ENCODE data around the gene KCNQ1OT1.

KCNQ1OT1 gene

GRCh38 chr11:2691355-2691761 lies 8.4 kb downstream of the KCNQ1OT1 start (continued):
- TF ChIP-seq OSR1 (CRISPR knock-in tag; IDR thresholded peaks at IDR 0.05), result no peak
- TF ChIP-seq CSDC2 (CRISPR knock-in tag; IDR thresholded peaks at IDR 0.05), result no peak
- TF ChIP-seq SNAI2 (CRISPR knock-in tag; IDR thresholded peaks at IDR 0.05), result no peak
- no peak for TF ChIP-seq TOX (CRISPR knock-in tag; IDR thresholded peaks at IDR 0.05; ENCODE audit: borderline replicate concordance)
- TF ChIP-seq ISL1 (CRISPR knock-in tag; IDR thresholded peaks at IDR 0.05), result no peak
- no peak for TF ChIP-seq ESRRG (CRISPR knock-in tag; IDR thresholded peaks at IDR 0.05)
- no peak for TF ChIP-seq RARB (CRISPR knock-in tag; IDR thresholded peaks at IDR 0.05)
- TF ChIP-seq ZFP30 (CRISPR knock-in tag; IDR thresholded peaks at IDR 0.05), result no peak

GRCh38 chr11:2690596-2691354 lies 9.0 kb downstream of the KCNQ1OT1 start:
- ATAC-seq, result no peak
- TF ChIP-seq TSHZ2 (CRISPR knock-in tag; IDR thresholded peaks at IDR 0.05) (no peak), CSDC2 (CRISPR knock-in tag; IDR thresholded peaks at IDR 0.05) (no peak), GLIS3 (CRISPR knock-in tag; IDR thresholded peaks at IDR 0.05) (no peak), ZC3H10 (CRISPR knock-in tag; IDR thresholded peaks at IDR 0.05) (no peak), ESRRG (CRISPR knock-in tag; IDR thresholded peaks at IDR 0.05) (no peak), ZNF8 (CRISPR knock-in tag; IDR thresholded peaks at IDR 0.05) (no peak), ZFP3 (CRISPR knock-in tag; IDR thresholded peaks at IDR 0.05) (no peak), OSR1 (CRISPR knock-in tag; IDR thresholded peaks at IDR 0.05) (no peak), TCF4 (CRISPR knock-in tag; IDR thresholded peaks at IDR 0.05; ENCODE audit: borderline replicate concordance) (no peak), TOX (CRISPR knock-in tag; IDR thresholded peaks at IDR 0.05; ENCODE audit: borderline replicate concordance) (no peak), ARNTL (CRISPR knock-in tag; IDR thresholded peaks at IDR 0.05; ENCODE audit: borderline replicate concordance, low read depth) (no peak), POU6F1 (CRISPR knock-in tag; IDR thresholded peaks at IDR 0.05; ENCODE audit: borderline replicate concordance, low read depth) (no peak), ZNF565 (CRISPR knock-in tag; conservative IDR thresholded peaks at IDR 0.05; ENCODE audit: low read depth) (no peak), PATZ1 (CRISPR knock-in tag; IDR thresholded peaks at IDR 0.05; ENCODE audit: borderline replicate concordance) (no peak)

DNA sequence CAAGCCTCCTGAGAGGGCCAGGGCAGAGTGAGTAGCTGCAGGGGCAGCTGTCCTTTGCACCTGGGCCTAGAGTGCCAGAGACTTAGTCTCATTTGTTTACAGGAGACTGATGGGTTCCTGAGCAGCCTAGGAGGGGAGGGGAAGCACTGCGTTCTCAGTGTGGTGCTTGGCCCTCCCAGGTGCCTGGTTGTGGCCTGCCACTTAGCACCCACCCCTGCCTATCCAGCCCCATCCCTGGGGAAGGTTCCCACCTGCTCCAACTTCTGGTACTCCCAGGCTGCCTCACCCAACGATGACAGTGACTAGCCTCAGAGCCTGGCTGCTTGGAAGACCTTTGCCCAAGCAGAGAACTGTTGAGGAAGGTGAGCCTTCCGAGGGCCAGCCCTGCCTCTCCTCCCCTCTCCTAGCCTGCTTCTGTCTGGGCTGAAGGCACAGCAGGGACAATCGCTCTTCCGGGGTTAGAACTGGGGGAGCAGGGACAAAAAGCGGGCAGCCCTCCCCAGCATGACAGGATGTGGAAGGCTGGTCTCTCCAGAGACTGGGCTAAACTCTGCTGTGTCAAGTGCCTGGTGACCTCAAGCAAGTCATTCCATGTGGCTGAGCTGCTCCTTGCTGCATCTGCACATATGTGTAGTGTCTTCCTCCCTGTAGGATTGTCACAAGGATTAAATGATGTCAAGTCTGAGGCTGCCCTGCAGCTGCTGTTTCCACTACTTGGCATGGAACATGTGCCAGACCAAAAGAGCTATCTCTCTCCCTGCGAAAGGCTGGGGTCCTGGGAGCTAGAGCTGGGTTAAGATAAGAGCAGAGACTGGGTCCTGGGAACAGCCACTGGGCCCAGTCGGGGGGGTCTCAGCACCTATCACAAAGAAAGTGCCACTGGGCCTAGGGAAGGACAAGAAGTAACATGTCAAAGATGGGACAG lies 9.9 kb downstream of the KCNQ1OT1 start:
- no peak for ATAC-seq
- TF ChIP-seq TCF4 (CRISPR knock-in tag; IDR thresholded peaks at IDR 0.05; ENCODE audit: borderline replicate concordance) (no peak), ZFP3 (CRISPR knock-in tag; IDR thresholded peaks at IDR 0.05) (no peak), ARNTL (CRISPR knock-in tag; IDR thresholded peaks at IDR 0.05; ENCODE audit: borderline replicate concordance, low read depth) (no peak), ZFP30 (CRISPR knock-in tag; IDR thresholded peaks at IDR 0.05) (no peak), GLIS3 (CRISPR knock-in tag; IDR thresholded peaks at IDR 0.05) (no peak), CSDC2 (CRISPR knock-in tag; IDR thresholded peaks at IDR 0.05) (no peak), CREB5 (CRISPR knock-in tag; IDR thresholded peaks at IDR 0.05; ENCODE audit: low read depth) (no peak), ZNF565 (CRISPR knock-in tag; conservative IDR thresholded peaks at IDR 0.05; ENCODE audit: low read depth) (no peak), TOX (CRISPR knock-in tag; IDR thresholded peaks at IDR 0.05; ENCODE audit: borderline replicate concordance) (no peak), TSHZ2 (CRISPR knock-in tag; IDR thresholded peaks at IDR 0.05) (no peak), SNAI2 (CRISPR knock-in tag; IDR thresholded peaks at IDR 0.05) (no peak), ZNF8 (CRISPR knock-in tag; IDR thresholded peaks at IDR 0.05) (no peak)
- TF ChIP-seq, protein P1, sequence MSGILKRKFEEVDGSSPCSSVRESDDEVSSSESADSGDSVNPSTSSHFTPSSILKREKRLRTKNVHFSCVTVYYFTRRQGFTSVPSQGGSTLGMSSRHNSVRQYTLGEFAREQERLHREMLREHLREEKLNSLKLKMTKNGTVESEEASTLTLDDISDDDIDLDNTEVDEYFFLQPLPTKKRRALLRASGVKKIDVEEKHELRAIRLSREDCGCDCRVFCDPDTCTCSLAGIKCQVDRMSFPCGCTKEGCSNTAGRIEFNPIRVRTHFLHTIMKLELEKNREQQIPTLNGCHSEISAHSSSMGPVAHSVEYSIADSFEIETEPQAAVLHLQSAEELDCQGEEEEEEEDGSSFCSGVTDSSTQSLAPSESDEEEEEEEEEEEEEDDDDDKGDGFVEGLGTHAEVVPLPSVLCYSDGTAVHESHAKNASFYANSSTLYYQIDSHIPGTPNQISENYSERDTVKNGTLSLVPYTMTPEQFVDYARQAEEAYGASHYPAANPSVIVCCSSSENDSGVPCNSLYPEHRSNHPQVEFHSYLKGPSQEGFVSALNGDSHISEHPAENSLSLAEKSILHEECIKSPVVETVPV (CRISPR knock-in tag; IDR thresholded peaks at IDR 0.05), result no peak
